NCI-H510A treated with DMSO at 0.1 percent for 48 hours (cell line): ENCODE results near the gene TSEN15.

ENCODE experiments used
- DNase-seq: peaks from one replicate; lab custom pipeline; 2025; lab: John Stamatoyannopoulos, UW

TSEN15 gene

GRCh38 chr1:184101571-184101970 is 50.0 kb downstream of the TSEN15 start:
- DNase-seq: no peak

GRCh38 chr1:184110272-184111204 is 59.0 kb downstream of the TSEN15 start:
- no peak for DNase-seq

- no peak for DNase-seq
Observed at GRCh38 chr1:184112176-184112948, 60.8 kb downstream of the TSEN15 start.

- no peak for DNase-seq
Observed at GRCh38 chr1:184113251-184113650, 61.7 kb downstream of the TSEN15 start.

GRCh38 chr1:184114818-184115398 is 63.4 kb downstream of the TSEN15 start:
- no peak for DNase-seq

GRCh38 chr1:184116287-184116686 is 64.8 kb downstream of the TSEN15 start:
- peak; percentile 6 for DNase-seq

- no peak for DNase-seq
Observed at GRCh38 chr1:184118046-184118445, 66.5 kb downstream of the TSEN15 start.
